Neural cell (in vitro differentiated cells): ENCODE measurements around the gene VPS39. TPM values are rescaled to one million over a fixed set of nuclear protein-coding genes. Genes with fewer than 3 reads are reported as not detected.

Experiments
- H2AFZ ChIP-seq: fragments of 200-600, 300-800 bp; sonication (generic), shearing (Covaris generic); 2 replicates; pipeline ENCODE4 v1.6.0; 2014; ENCODE audit warnings: low read depth, mild to moderate bottlenecking, antibody characterized with exemption, low read length, moderate library complexity
- H3F3A ChIP-seq: fragments of 200-600 bp; shearing (Covaris generic); 2 replicates; pipeline ENCODE4 v1.6.1; 2016; ENCODE audit warnings: mild to moderate bottlenecking, moderate library complexity, mixed read lengths, antibody characterized with exemption, low read length; ENCODE audit not compliant: insufficient read depth, poor library complexity, severe bottlenecking
- H3K27ac ChIP-seq: fragments of 200-600, 300-800 bp; sonication (generic), shearing (Covaris generic); 2 replicates; pipeline ENCODE4 v1.5.1; 2014; ENCODE audit warnings: mild to moderate bottlenecking, low read length, moderate library complexity
- H3K27me3 ChIP-seq: fragments of 300-800, 200-600 bp; sonication (generic), shearing (Covaris generic); 2 replicates; pipeline ENCODE4 v1.6.0; 2014; ENCODE audit warnings: mild to moderate bottlenecking, low read depth, low read length, moderate library complexity; ENCODE audit not compliant: insufficient read depth
- H3K36me3 ChIP-seq: fragments of 300-800, 200-600 bp; sonication (generic), shearing (Covaris generic); 2 replicates; pipeline ENCODE4 v1.5.1; 2014; ENCODE audit warnings: mild to moderate bottlenecking, antibody characterized with exemption, low read length, moderate library complexity; ENCODE audit not compliant: insufficient read depth
- H3K4me2 ChIP-seq: fragments of 300-800, 200-600 bp; sonication (generic), shearing (Covaris generic); 2 replicates; pipeline ENCODE4 v1.6.0; 2014; ENCODE audit warnings: mild to moderate bottlenecking, low read length
- H3K4me3 ChIP-seq: fragments of 300-800, 200-600 bp; sonication (generic), shearing (Covaris generic); 2 replicates; pipeline ENCODE4 v1.5.1; 2014; ENCODE audit warnings: mild to moderate bottlenecking, low read length, moderate library complexity
- H3K79me2 ChIP-seq: fragments of 200-600 bp; shearing (Covaris generic); replicated peaks from 2 replicates; pipeline ENCODE4 v1.6.0; 2014; ENCODE audit warnings: mild to moderate bottlenecking, low read length, moderate library complexity; ENCODE audit not compliant: insufficient read depth
- H3K9ac ChIP-seq: fragments of 300-800, 200-600 bp; sonication (generic), shearing (Covaris generic); 2 replicates; pipeline ENCODE4 v1.6.1; 2016; ENCODE audit warnings: mild to moderate bottlenecking, low read length, mixed read lengths
- H3K9me2 ChIP-seq: fragments of 200-600 bp; shearing (Covaris generic); 2 replicates; pipeline ENCODE4 v1.6.1; 2016; ENCODE audit warnings: mild to moderate bottlenecking, low read length, mixed read lengths; ENCODE audit not compliant: insufficient read depth
- H3K9me3 ChIP-seq: fragments of 200-600, 300-800 bp; sonication (generic), shearing (Covaris generic); 2 replicates; pipeline ENCODE4 v1.6.1; 2016; ENCODE audit warnings: mild to moderate bottlenecking, mixed run types, low read length, moderate library complexity, mixed read lengths
- H4K20me1 ChIP-seq: fragments of 200-600 bp; shearing (Covaris generic); 2 replicates; pipeline ENCODE4 v1.6.1; 2016; ENCODE audit warnings: mild to moderate bottlenecking, mixed run types; ENCODE audit not compliant: insufficient read depth
- EP300 ChIP-seq: fragments of 450-650 bp; conservative IDR thresholded peaks from 2 replicates; pipeline ENCODE4 v1.6.1; 2014; ENCODE audit warnings: antibody characterized with exemption, mild to moderate bottlenecking, moderate library complexity; ENCODE audit not compliant: poor library complexity, severe bottlenecking
- EZH2 ChIP-seq: fragments of 200-600, 300-800 bp; shearing (Covaris generic), sonication (generic); IDR thresholded peaks from 2 replicates; pipeline ENCODE4 v1.6.1; 2014; ENCODE audit warnings: antibody characterized with exemption, low read length, borderline replicate concordance, mild to moderate bottlenecking; ENCODE audit not compliant: insufficient read depth, poor library complexity, severe bottlenecking
- MXI1 ChIP-seq: fragments of 450-650 bp; conservative IDR thresholded peaks from 2 replicates; pipeline ENCODE4 v1.6.1; 2014; ENCODE audit warnings: antibody characterized with exemption, mild to moderate bottlenecking; ENCODE audit not compliant: poor library complexity, severe bottlenecking
- POLR2AphosphoS5 ChIP-seq: IDR thresholded peaks from 2 replicates; pipeline ENCODE4 v1.6.1; 2012
- RAD21 ChIP-seq: fragments of 450-650 bp; conservative IDR thresholded peaks from 2 replicates; pipeline ENCODE4 v1.6.1; 2014; ENCODE audit warnings: antibody characterized with exemption, mild to moderate bottlenecking, moderate library complexity
- REST ChIP-seq: IDR thresholded peaks from 2 replicates; pipeline ENCODE4 v1.6.1; 2012; ENCODE audit warnings: borderline replicate concordance
- SMC3 ChIP-seq: fragments of 450-650 bp; conservative IDR thresholded peaks from 2 replicates; pipeline ENCODE4 v1.6.1; 2014; ENCODE audit warnings: antibody characterized with exemption, mild to moderate bottlenecking, moderate library complexity; ENCODE audit not compliant: poor library complexity
- TAF1 ChIP-seq: IDR thresholded peaks from 2 replicates; pipeline ENCODE4 v1.6.1; 2012; ENCODE audit warnings: low read depth
- polyA plus RNA-seq: library from polyadenylated mRNA; depleted of rRNA; stranded (reverse); fragments of >200 nt; gene quantifications from 2 replicates; pipeline ENCODE4 v1.2.3, GENCODE V29; 2014
- TF ChIP-seq, protein P1 (sequence below): fragments of 450-650 bp; IDR thresholded peaks from 2 replicates; pipeline ENCODE4 v1.5.1; 2014; ENCODE audit warnings: antibody characterized with exemption, mild to moderate bottlenecking, moderate library complexity; ENCODE audit not compliant: poor library complexity, severe bottlenecking

The VPS39 gene
- polyA plus RNA-seq, 1 donor from 2014 or later = 59.9 TPM

DNA sequence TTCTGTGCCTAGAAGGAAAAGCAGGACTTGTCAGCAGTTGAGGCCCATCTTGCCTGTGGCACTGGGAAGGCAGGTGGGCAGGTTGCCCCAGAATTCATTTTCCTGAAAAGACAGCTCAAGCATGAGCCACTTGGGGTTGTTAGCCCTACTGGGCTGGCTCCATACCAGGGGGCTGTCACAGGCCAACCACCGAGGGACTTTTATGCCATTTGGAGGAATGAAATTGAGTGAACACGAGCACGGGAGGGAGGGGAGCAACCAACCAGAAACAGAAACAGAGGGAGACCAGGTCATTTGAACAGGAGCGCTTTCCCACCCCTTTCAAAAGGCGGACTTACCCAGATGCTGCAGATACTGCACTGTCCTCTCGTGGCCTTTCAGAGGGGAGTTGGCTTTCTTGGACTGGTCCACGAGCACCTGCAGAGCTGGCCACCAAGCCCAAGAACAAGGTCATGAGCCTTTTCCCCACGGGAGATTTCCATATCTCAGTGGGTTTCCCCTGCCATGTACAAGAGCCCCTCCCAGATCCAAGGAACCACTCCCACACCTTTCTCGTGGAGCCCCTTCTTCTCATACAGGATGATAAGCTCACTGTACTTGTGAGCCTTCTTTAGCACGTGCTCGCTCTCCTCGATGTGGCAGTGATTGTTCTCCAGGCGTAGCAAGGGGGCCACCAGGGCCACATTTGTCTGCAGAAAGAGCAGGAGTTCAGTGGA, 41.7 kb downstream of the VPS39 start:
- Histone ChIP-seq H3K9ac (no peak overlapping the region), H3K4me2 (no peak overlapping the region), H2AFZ (no peak overlapping the region), H3K27me3 (no peaks in the 10 kb centered on the region), H3K9me3 (no peaks in the 10 kb centered on the region), H3K4me3 (no peak overlapping the region), H3K36me3 (peaks cover 7% of the 10 kb centered on the region), H3K79me2 (no peaks in the 10 kb centered on the region), H3K27ac (no peak overlapping the region), H4K20me1 (no peaks in the 10 kb centered on the region), H3F3A (no peaks in the 10 kb centered on the region), H3K9me2 (no peaks in the 10 kb centered on the region)
- no peak for TF ChIP-seq TAF1
- TF ChIP-seq, protein P1, sequence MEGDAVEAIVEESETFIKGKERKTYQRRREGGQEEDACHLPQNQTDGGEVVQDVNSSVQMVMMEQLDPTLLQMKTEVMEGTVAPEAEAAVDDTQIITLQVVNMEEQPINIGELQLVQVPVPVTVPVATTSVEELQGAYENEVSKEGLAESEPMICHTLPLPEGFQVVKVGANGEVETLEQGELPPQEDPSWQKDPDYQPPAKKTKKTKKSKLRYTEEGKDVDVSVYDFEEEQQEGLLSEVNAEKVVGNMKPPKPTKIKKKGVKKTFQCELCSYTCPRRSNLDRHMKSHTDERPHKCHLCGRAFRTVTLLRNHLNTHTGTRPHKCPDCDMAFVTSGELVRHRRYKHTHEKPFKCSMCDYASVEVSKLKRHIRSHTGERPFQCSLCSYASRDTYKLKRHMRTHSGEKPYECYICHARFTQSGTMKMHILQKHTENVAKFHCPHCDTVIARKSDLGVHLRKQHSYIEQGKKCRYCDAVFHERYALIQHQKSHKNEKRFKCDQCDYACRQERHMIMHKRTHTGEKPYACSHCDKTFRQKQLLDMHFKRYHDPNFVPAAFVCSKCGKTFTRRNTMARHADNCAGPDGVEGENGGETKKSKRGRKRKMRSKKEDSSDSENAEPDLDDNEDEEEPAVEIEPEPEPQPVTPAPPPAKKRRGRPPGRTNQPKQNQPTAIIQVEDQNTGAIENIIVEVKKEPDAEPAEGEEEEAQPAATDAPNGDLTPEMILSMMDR = no peak
- TF ChIP-seq POLR2AphosphoS5 = no peak
- no peak for TF ChIP-seq EZH2
- TF ChIP-seq SMC3 = no peak
- TF ChIP-seq REST = no peak
- no peak for TF ChIP-seq RAD21
- no peak for TF ChIP-seq EP300
- no peak for TF ChIP-seq MXI1

DNA sequence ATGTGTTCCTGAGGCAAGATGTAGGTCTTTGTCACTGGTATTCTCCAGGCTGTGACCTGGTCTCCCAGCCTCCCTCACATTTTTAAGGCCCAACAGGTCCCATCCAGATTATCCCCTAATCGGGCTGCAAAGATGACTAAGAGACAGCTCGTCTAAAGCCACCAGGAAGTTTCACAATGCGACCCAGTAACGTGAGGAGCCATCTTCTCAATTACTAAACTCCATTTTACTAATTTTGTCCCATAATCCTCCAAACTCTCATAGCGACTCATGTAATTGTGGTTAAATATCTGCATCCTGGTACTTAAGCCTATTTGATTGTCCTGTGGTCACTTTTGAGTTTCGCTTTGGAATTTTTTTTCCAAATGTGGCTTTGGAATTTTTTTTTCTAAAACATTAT, 43.0 kb downstream of the VPS39 start:
- Histone ChIP-seq H3K9ac (no peak overlapping the region), H3F3A (no peaks in the 10 kb centered on the region), H3K9me3 (no peaks in the 10 kb centered on the region), H3K4me3 (no peak overlapping the region), H3K4me2 (no peak overlapping the region), H3K27ac (no peak overlapping the region), H4K20me1 (no peaks in the 10 kb centered on the region), H3K36me3 (peaks cover 7% of the 10 kb centered on the region), H2AFZ (no peak overlapping the region), H3K79me2 (no peaks in the 10 kb centered on the region), H3K27me3 (no peaks in the 10 kb centered on the region), H3K9me2 (no peaks in the 10 kb centered on the region)
- TF ChIP-seq EP300 (no peak), TAF1 (no peak), POLR2AphosphoS5 (no peak), MXI1 (no peak), SMC3 (no peak), EZH2 (no peak), REST (no peak), RAD21 (no peak)
- TF ChIP-seq, protein P1 = no peak
